Upper lobe of left lung (tissue), 6 donors: ENCODE measurements around the gene MAP2K5. TPM values are rescaled to one million over a fixed set of nuclear protein-coding genes. Genes with fewer than 3 reads are reported as not detected.

Source experiments
- ATAC-seq, 2 donors: fragments of 200-7000 bp; cut with Tn5 transposase; one replicate each; pipeline ENCODE4 v1.9.1; 2022; ENCODE audit warnings: mild to moderate bottlenecking in 2 of 2, moderate library complexity in 2 of 2; ENCODE audit not compliant: low FRiP score in 2 of 2
- DNase-seq, 2 donors: peaks; one replicate each; pipeline ENCODE4 v3.0.0-alpha.2; 2019 to 2020
- H3K27ac ChIP-seq, 4 donors: fragments of 200-600 bp; sonication (generic); one replicate each; pipeline ENCODE4 v1.5.1; 2016 to 2019
- H3K27me3 ChIP-seq, 4 donors: fragments of 200-600 bp; sonication (generic); one replicate each; pipeline ENCODE4 v1.5.1; 2017 to 2019
- H3K36me3 ChIP-seq, 4 donors: fragments of 200-600 bp; sonication (generic); one replicate each; pipeline ENCODE4 v1.5.1; 2016 to 2019
- H3K4me1 ChIP-seq, 4 donors: fragments of 200-600 bp; sonication (generic); one replicate each; pipeline ENCODE4 v1.5.1; 2018 to 2019
- H3K4me3 ChIP-seq, 4 donors: fragments of 200-600 bp; sonication (generic); one replicate each; pipeline ENCODE4 v1.5.1; 2017 to 2019; ENCODE audit warnings: mild to moderate bottlenecking in 2 of 4, moderate library complexity in 1 of 4
- H3K9me3 ChIP-seq, 4 donors: fragments of 200-600 bp; sonication (generic); one replicate each; pipeline ENCODE4 v1.5.1; 2018 to 2019
- CTCF ChIP-seq, 6 experiments: fragments of 450-650 bp in 4 of 6; fragments of 200-600 bp in 2 of 6; sonication (generic) in 2 of 6; IDR thresholded peaks; one replicate each; pipeline ENCODE4 v1.5.1; 2016 to 2019; ENCODE audit warnings: antibody characterized with exemption in 6 of 6
- EP300 ChIP-seq, 4 donors: sonication (generic); formaldehyde crosslinking; IDR thresholded peaks; one replicate each; pipeline ENCODE4 v1.5.1; 2017; ENCODE audit warnings: antibody characterized with exemption in 4 of 4, control low read depth in 2 of 4
- POLR2A ChIP-seq, 4 donors: fragments of 450-650 bp; IDR thresholded peaks; one replicate each; pipeline ENCODE4 v1.5.1; 2016 to 2017; ENCODE audit warnings: antibody characterized with exemption in 4 of 4, mild to moderate bottlenecking in 2 of 4
- POLR2AphosphoS5 ChIP-seq, 2 donors: sonication (generic); formaldehyde crosslinking; IDR thresholded peaks; one replicate each; pipeline ENCODE4 v1.5.1; 2017; ENCODE audit warnings: antibody characterized with exemption in 2 of 2
- WGBS, 2 donors: methylation state at CpG; one replicate each; pipeline ENCODE4 v1.1.5; 2017 to 2018; 5-methylcytosine and 5-hydroxymethylcytosine counted together
- total RNA-seq, 6 donors: library from RNA; depleted of rRNA in 4 of 6; stranded (reverse); fragments of >200 nt in 4 of 6; gene quantifications; one replicate each; pipeline versions ENCODE4 v1.1.0 to v1.2.1, GENCODE V29; 2016 to 2021
- donor health status: DM: no; HTN: no; CAD: no; lungs with moderate emphysema.
- donor health status: DM: no; HTN: yes; CAD: no; lungs with severe emphysema.

MAP2K5 gene
- total RNA-seq, 6 donors from 2014 or later: 7.8 to 25.6 (median 16.0) TPM

GRCh38 chr15:67794832-67795574 lies 252.5 kb downstream of the MAP2K5 start:
- no peak for DNase-seq
- Histone ChIP-seq H3K4me3 (no peak overlapping the region), H3K4me1 (peaks cover 0 to 10% (median 6%) of the 10 kb centered on the region in 4 donors), H3K36me3 (no peaks in the 10 kb centered on the region), H3K27ac (no peak overlapping the region), H3K27me3 (no peaks in the 10 kb centered on the region), H3K9me3 (peaks cover 0 to 10% (median 4%) of the 10 kb centered on the region in 4 donors)
- ATAC-seq: no peak
- no peak for TF ChIP-seq EP300 (IDR thresholded peaks at IDR 0.05)
- no peak for TF ChIP-seq POLR2A (IDR thresholded peaks at IDR 0.05)
- no peak for TF ChIP-seq CTCF (IDR thresholded peaks at IDR 0.05)
- TF ChIP-seq POLR2AphosphoS5 (IDR thresholded peaks at IDR 0.05): no peak
- 79 to 83% methylated on average over 4 of the region's 4 CpGs for WGBS, 2 donors

GRCh38 chr15:67796196-67797127 lies 254.0 kb downstream of the MAP2K5 start:
- Histone ChIP-seq H3K9me3 (peaks cover 0 to 10% (median 4%) of the 10 kb centered on the region in 4 donors), H3K4me1 (peaks cover 0 to 10% (median 6%) of the 10 kb centered on the region in 4 donors), H3K36me3 (no peaks in the 10 kb centered on the region), H3K27ac (peak overlapping the region in 1 of 4 donors; percentile 21), H3K4me3 (no peak overlapping the region), H3K27me3 (no peaks in the 10 kb centered on the region)
- DNase-seq: no peak
- WGBS, 2 donors: 53 to 73% methylated on average over 4 of the region's 4 CpGs
- no peak for ATAC-seq
- TF ChIP-seq CTCF (IDR thresholded peaks at IDR 0.05) (no peak), EP300 (IDR thresholded peaks at IDR 0.05) (no peak), POLR2A (IDR thresholded peaks at IDR 0.05) (no peak), POLR2AphosphoS5 (IDR thresholded peaks at IDR 0.05) (peak in 1 of 2 donors; percentile 31)

GRCh38 chr15:67799801-67800205 lies 257.3 kb downstream of the MAP2K5 start:
- TF ChIP-seq POLR2AphosphoS5 (IDR thresholded peaks at IDR 0.05) (no peak), EP300 (IDR thresholded peaks at IDR 0.05) (no peak), POLR2A (IDR thresholded peaks at IDR 0.05) (no peak), CTCF (IDR thresholded peaks at IDR 0.05) (no peak)
- peaks cover 0 to 10% (median 6%) of the 10 kb centered on the region in 4 donors for H3K4me1 ChIP-seq
- ATAC-seq (no peak), DNase-seq (no peak)
- WGBS, 2 donors: 66 to 70% methylated on average over 4 to 6 of the region's 6 CpGs
- no peaks in the 10 kb centered on the region for H3K27me3 ChIP-seq
- peaks cover 0 to 4% (median 0%) of the 10 kb centered on the region in 4 donors for H3K36me3 ChIP-seq
- no peak overlapping the region for H3K4me3 ChIP-seq
- no peak overlapping the region for H3K27ac ChIP-seq
- peaks cover 0 to 9% (median 4%) of the 10 kb centered on the region in 4 donors for H3K9me3 ChIP-seq

GRCh38 chr15:67801142-67801541 lies 258.6 kb downstream of the MAP2K5 start:
- H3K4me1 ChIP-seq: peaks cover 0 to 10% (median 6%) of the 10 kb centered on the region in 4 donors
- H3K4me3 ChIP-seq: no peak overlapping the region
- peaks cover 0 to 4% (median 0%) of the 10 kb centered on the region in 4 donors for H3K36me3 ChIP-seq
- WGBS, 2 donors: 93 to 95% methylated on average over 2 of the region's 2 CpGs
- H3K27ac ChIP-seq: no peak overlapping the region
- DNase-seq (no peak), ATAC-seq (no peak)
- TF ChIP-seq EP300 (IDR thresholded peaks at IDR 0.05) (no peak), POLR2AphosphoS5 (IDR thresholded peaks at IDR 0.05) (no peak), CTCF (IDR thresholded peaks at IDR 0.05) (no peak), POLR2A (IDR thresholded peaks at IDR 0.05) (no peak)
- H3K9me3 ChIP-seq: no peaks in the 10 kb centered on the region
- no peaks in the 10 kb centered on the region for H3K27me3 ChIP-seq
